ENCODE measurements around the gene TSPAN12.

DNA sequence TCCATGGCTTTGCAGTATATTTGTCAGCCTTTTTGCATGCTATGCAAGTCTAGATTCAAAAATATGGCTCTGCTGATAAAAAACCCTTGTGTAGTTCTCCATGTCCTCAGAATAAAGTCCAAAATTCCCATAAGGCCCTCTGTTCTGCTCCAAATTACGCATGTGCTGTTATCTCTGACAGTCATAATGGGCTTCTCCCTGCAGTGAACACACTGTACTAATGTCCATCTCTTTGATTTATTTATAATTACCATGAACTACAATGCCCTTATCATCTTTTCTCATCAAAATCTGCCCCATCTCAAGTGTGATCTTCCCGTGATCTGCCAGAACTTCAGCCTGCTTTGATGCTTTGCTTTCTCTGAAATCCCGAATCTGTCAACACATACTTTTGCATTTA is 87.7 kb downstream of the TSPAN12 start:
- TF ChIP-seq CTCF (conservative IDR thresholded peaks at IDR 0.05 in 1 of 2, IDR thresholded peaks at IDR 0.05 in 1 of 2; ENCODE audit: extremely low read depth in 1 of 2, insufficient read depth in 1 of 2, low read depth in 1 of 2, low read length in 2 of 2): no peak
- no peak for TF ChIP-seq EZH2 (IDR thresholded peaks at IDR 0.05; ENCODE audit: borderline replicate concordance, low read length)

Measured in mammary epithelial cell (primary cell).